ENCODE measurements around the gene MACROD2. TPM values are rescaled to one million over a fixed set of nuclear protein-coding genes. Genes with fewer than 3 reads are reported as not detected.

Gene MACROD2
- total and polyA plus RNA-seq, 2 experiments from 2014 or later = 2.8 to 4.3 TPM

DNA sequence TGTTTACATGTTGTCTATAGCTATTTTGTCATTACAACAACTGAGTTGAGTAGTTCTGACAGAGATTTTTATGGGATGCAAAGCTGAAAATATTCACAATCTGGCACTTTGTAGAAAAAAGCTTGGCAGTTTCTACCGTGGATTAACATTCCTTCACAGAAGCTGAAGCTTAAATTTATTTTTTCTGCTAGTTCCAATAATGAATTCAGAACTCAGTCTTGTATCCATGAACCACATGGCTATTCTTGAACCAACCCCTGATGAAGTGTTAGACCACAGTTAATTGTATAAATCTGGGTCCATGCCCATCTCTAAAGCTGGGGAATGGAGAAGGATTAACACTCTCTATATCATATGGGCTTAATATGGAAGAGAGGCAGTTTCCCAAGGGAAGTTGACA lies 1085.9 kb downstream of the MACROD2 start (continued):
- TF ChIP-seq, protein P1, sequence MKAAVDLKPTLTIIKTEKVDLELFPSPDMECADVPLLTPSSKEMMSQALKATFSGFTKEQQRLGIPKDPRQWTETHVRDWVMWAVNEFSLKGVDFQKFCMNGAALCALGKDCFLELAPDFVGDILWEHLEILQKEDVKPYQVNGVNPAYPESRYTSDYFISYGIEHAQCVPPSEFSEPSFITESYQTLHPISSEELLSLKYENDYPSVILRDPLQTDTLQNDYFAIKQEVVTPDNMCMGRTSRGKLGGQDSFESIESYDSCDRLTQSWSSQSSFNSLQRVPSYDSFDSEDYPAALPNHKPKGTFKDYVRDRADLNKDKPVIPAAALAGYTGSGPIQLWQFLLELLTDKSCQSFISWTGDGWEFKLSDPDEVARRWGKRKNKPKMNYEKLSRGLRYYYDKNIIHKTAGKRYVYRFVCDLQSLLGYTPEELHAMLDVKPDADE (IDR thresholded peaks at IDR 0.05) = no peak
- TF ChIP-seq, protein P2, sequence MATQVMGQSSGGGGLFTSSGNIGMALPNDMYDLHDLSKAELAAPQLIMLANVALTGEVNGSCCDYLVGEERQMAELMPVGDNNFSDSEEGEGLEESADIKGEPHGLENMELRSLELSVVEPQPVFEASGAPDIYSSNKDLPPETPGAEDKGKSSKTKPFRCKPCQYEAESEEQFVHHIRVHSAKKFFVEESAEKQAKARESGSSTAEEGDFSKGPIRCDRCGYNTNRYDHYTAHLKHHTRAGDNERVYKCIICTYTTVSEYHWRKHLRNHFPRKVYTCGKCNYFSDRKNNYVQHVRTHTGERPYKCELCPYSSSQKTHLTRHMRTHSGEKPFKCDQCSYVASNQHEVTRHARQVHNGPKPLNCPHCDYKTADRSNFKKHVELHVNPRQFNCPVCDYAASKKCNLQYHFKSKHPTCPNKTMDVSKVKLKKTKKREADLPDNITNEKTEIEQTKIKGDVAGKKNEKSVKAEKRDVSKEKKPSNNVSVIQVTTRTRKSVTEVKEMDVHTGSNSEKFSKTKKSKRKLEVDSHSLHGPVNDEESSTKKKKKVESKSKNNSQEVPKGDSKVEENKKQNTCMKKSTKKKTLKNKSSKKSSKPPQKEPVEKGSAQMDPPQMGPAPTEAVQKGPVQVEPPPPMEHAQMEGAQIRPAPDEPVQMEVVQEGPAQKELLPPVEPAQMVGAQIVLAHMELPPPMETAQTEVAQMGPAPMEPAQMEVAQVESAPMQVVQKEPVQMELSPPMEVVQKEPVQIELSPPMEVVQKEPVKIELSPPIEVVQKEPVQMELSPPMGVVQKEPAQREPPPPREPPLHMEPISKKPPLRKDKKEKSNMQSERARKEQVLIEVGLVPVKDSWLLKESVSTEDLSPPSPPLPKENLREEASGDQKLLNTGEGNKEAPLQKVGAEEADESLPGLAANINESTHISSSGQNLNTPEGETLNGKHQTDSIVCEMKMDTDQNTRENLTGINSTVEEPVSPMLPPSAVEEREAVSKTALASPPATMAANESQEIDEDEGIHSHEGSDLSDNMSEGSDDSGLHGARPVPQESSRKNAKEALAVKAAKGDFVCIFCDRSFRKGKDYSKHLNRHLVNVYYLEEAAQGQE (IDR thresholded peaks at IDR 0.05; ENCODE audit: unreplicated experiment) = no peak
- TF ChIP-seq STAT1 (IDR thresholded peaks at IDR 0.05; ENCODE audit: unreplicated experiment) = no peak
- no peak for TF ChIP-seq JUNB (IDR thresholded peaks at IDR 0.05; ENCODE audit: unreplicated experiment)
- TF ChIP-seq ZNF331 (CRISPR knock-in tag; IDR thresholded peaks at IDR 0.05; ENCODE audit: low read depth) = no peak
- no peak for TF ChIP-seq ZNF114 (CRISPR knock-in tag; IDR thresholded peaks at IDR 0.05)

DNA sequence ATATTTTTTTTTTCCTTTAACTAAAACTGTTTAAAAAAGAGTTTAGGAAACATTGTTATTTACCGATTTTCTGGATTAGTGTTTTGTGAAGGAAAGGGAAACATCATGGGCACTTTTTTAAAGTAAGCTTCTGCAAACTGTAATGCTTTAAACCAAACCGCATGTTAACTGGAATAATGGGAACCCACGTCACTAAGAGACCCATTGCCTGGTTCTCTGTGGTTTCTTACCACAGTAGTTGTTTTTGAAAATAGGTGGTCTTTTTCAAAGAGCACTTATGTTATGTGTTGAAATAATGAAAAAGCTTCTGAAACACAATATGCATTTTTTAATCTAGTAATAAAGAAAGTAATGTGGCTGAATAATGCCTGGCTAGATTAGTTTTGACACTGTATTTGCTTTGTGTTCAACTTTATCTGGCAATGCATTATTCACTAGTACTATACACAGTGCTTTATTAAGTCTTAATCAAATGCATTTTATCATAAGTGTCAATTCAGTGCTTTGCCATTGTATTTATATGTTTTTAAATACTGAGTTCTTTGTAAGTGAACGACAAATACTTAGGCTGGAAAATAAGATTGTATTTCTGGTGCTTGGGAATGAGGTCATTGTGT lies 1096.2 kb downstream of the MACROD2 start:
- H2AFZ ChIP-seq = no peak overlapping the region
- TF ChIP-seq ZNF331 (CRISPR knock-in tag; IDR thresholded peaks at IDR 0.05; ENCODE audit: low read depth) (no peak), JUNB (IDR thresholded peaks at IDR 0.05; ENCODE audit: unreplicated experiment) (no peak), EZH2 (IDR thresholded peaks at IDR 0.05; ENCODE audit: low read depth, unreplicated experiment) (no peak), STAT1 (IDR thresholded peaks at IDR 0.05; ENCODE audit: unreplicated experiment) (no peak), NANOG (IDR thresholded peaks at IDR 0.05; ENCODE audit: borderline replicate concordance) (no peak)
- TF ChIP-seq, protein P3, sequence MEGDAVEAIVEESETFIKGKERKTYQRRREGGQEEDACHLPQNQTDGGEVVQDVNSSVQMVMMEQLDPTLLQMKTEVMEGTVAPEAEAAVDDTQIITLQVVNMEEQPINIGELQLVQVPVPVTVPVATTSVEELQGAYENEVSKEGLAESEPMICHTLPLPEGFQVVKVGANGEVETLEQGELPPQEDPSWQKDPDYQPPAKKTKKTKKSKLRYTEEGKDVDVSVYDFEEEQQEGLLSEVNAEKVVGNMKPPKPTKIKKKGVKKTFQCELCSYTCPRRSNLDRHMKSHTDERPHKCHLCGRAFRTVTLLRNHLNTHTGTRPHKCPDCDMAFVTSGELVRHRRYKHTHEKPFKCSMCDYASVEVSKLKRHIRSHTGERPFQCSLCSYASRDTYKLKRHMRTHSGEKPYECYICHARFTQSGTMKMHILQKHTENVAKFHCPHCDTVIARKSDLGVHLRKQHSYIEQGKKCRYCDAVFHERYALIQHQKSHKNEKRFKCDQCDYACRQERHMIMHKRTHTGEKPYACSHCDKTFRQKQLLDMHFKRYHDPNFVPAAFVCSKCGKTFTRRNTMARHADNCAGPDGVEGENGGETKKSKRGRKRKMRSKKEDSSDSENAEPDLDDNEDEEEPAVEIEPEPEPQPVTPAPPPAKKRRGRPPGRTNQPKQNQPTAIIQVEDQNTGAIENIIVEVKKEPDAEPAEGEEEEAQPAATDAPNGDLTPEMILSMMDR (conservative IDR thresholded peaks at IDR 0.05; ENCODE audit: low read depth in 2 of 2) = no peak
- H3K79me2 ChIP-seq (replicated peaks; ENCODE audit: insufficient read depth) = no peaks in the 10 kb centered on the region
- no peaks in the 10 kb centered on the region for H3K4me1 Mint-ChIP-seq
- H3K36me3 Mint-ChIP-seq (ENCODE audit: low read depth) = no peaks in the 10 kb centered on the region
- no peaks in the 10 kb centered on the region for H3K36me3 ChIP-seq (ENCODE audit: insufficient read depth)
- H3K27me3 Mint-ChIP-seq (ENCODE audit: insufficient read depth, low read depth, poor library complexity) = peaks cover 1% of the 10 kb centered on the region
- no peaks in the 10 kb centered on the region; the same call in 2 of the 3 replicates for H3K9me3 Mint-ChIP-seq
- DNase-seq (ENCODE audit: low spot score) (no peak), ATAC-seq (no peak)
- no peaks in the 10 kb centered on the region for H3K9me2 ChIP-seq (ENCODE audit: insufficient read depth)
- no peaks in the 10 kb centered on the region for H3F3A ChIP-seq (replicated peaks; ENCODE audit: low read depth)
- H3K27me3 ChIP-seq (ENCODE audit: insufficient read depth) = no peaks in the 10 kb centered on the region
- H3K4me2 ChIP-seq = no peak overlapping the region
- no peak overlapping the region for H3K27ac ChIP-seq (ENCODE audit: low read depth)
- H3K4me3 ChIP-seq = no peak overlapping the region
- no peaks in the 10 kb centered on the region for H3K4me1 ChIP-seq (ENCODE audit: insufficient read depth)
- H3K4me3 Mint-ChIP-seq = no peak overlapping the region
- H3K27ac Mint-ChIP-seq = no peak overlapping the region
- no peaks in the 10 kb centered on the region for H4K20me1 ChIP-seq (replicated peaks; ENCODE audit: insufficient read depth)

Measured in GM23338 (cell line).